HUDEP-2 (cell line): ENCODE data around the gene SNX21.
A peak's percentile ranks its signal among the peaks of the same experiment; 100 is the strongest.

Source experiments
- DNase-seq, 76 experiments: peaks; one replicate each; lab custom pipeline; 2025; ENCODE audit not compliant: unreplicated experiment in 76 of 76; lab: John Stamatoyannopoulos, UW

Gene SNX21

GRCh38 chr20:45878076-45878761 lies 44.6 kb downstream of the SNX21 start:
- DNase-seq: peak in 70 of 76 experiments; percentile 14 to 88 (median 58)

- DNase-seq: peak; percentile 41 to 100 (median 97)
Observed at GRCh38 chr20:45880988-45881788, 47.6 kb downstream of the SNX21 start, which contains the start of gene ZSWIM1. Gene ZSWIM1 (plus strand): TSS chr20:45881227. CDS start chr20:45882593, 1,366 bp downstream.

GRCh38 chr20:45882469-45883099 lies 49.0 kb downstream of the SNX21 start:
- no peak for DNase-seq

GRCh38 chr20:45883100-45883469 lies 49.5 kb downstream of the SNX21 start:
- no peak for DNase-seq

GRCh38 chr20:45886590-45887345 lies 53.2 kb downstream of the SNX21 start:
- no peak for DNase-seq

- DNase-seq: no peak
Observed at GRCh38 chr20:45887346-45887715, 53.7 kb downstream of the SNX21 start, which contains the start of gene SPATA25. Gene SPATA25 (minus strand): TSS chr20:45887622. CDS start chr20:45887590, 32 bp downstream.

GRCh38 chr20:45888681-45889080 lies 55.1 kb downstream of the SNX21 start:
- DNase-seq: no peak

GRCh38 chr20:45890077-45890984 lies 56.7 kb downstream of the SNX21 start:
- peak in 74 of 76 experiments; percentile 12 to 87 (median 68) for DNase-seq

- peak in 74 of 76 experiments; percentile 35 to 94 (median 77) for DNase-seq
Observed at GRCh38 chr20:45890985-45891983, 57.7 kb downstream of the SNX21 start, which contains the start of the genes CTSA and NEURL2. Gene CTSA (plus strand): TSS chr20:45891335. CDS start chr20:45891569, 234 bp downstream. Gene NEURL2 (minus strand): TSS chr20:45891208. CDS start chr20:45890991, 217 bp downstream.

- peak in 12 of 76 experiments; percentile 4 to 28 (median 14) for DNase-seq
Observed at GRCh38 chr20:45892049-45892825, 58.6 kb downstream of the SNX21 start.
